Prostate gland (tissue), 2 donors: ENCODE data around the gene NUP210L. TPM values are rescaled to one million over a fixed set of nuclear protein-coding genes. Genes with fewer than 3 reads are reported as not detected.
A peak's percentile ranks its signal among the peaks of the same experiment; 100 is the strongest.

Source experiments
- DNase-seq: peaks from one replicate; pipeline ENCODE4 v3.0.0-alpha.2; 2019; ENCODE audit warnings: low spot score
- H3K27ac ChIP-seq, 2 donors: fragments of 200-600 bp; sonication (generic); 2 replicates each; pipeline ENCODE4 v1.5.1; 2017 to 2019
- H3K27me3 ChIP-seq: fragments of 200-600 bp; sonication (generic); replicated peaks from 2 replicates; pipeline ENCODE4 v1.5.1; 2019; ENCODE audit not compliant: insufficient read depth
- H3K36me3 ChIP-seq, 2 donors: fragments of 200-600 bp; sonication (generic); 1 replicate in 1 of 2; 2 replicates in 1 of 2; pipeline versions ENCODE4 v1.5.1 to v1.8.1; 2017 to 2019
- H3K4me1 ChIP-seq: fragments of 200-600 bp; sonication (generic); replicated peaks from 2 replicates; pipeline ENCODE4 v1.5.1; 2019
- H3K4me3 ChIP-seq, 2 donors: fragments of 200-600 bp; sonication (generic); 2 replicates each; pipeline ENCODE4 v1.5.1; 2017 to 2019
- H3K9me3 ChIP-seq: fragments of 200-600 bp; sonication (generic); 2 replicates; pipeline ENCODE4 v1.5.1; 2017
- POLR2A ChIP-seq: fragments of 450-650 bp; IDR thresholded peaks from one replicate; pipeline ENCODE4 v1.6.1; 2016; ENCODE audit warnings: antibody characterized with exemption, mild to moderate bottlenecking
- POLR2AphosphoS5 ChIP-seq: sonication (generic); formaldehyde crosslinking; IDR thresholded peaks from one replicate; pipeline ENCODE4 v1.6.1; 2017; ENCODE audit warnings: antibody characterized with exemption
- WGBS: methylation state at CpG from one replicate; pipeline ENCODE4 v1.1.5; 2018; 5-methylcytosine and 5-hydroxymethylcytosine counted together
- intact Hi-C: fragments of 100-400 bp; cut with DNase I; formaldehyde crosslinking; loops from one replicate; pipeline ENCODE4 v1.14.2; 2022
- total RNA-seq, 2 donors: library from RNA; depleted of rRNA; stranded (reverse); fragments of >200 nt; gene quantifications; one replicate each; pipeline ENCODE4 v1.1.0, GENCODE V29; 2016
- TF ChIP-seq, protein P1 (sequence below), 4 experiments: fragments of 200-600 bp in 2 of 4; fragments of 450-650 bp in 2 of 4; sonication (generic) in 2 of 4; IDR thresholded peaks; 1 replicate in 3 of 4; 2 replicates in 1 of 4; pipeline ENCODE4 v1.5.1; 2016 to 2019; ENCODE audit warnings: antibody characterized with exemption in 4 of 4, mild to moderate bottlenecking in 2 of 4, moderate library complexity in 2 of 4

NUP210L gene
- total RNA-seq, 2 donors from 2014 or later = 0.05 to 5.7 TPM

DNA sequence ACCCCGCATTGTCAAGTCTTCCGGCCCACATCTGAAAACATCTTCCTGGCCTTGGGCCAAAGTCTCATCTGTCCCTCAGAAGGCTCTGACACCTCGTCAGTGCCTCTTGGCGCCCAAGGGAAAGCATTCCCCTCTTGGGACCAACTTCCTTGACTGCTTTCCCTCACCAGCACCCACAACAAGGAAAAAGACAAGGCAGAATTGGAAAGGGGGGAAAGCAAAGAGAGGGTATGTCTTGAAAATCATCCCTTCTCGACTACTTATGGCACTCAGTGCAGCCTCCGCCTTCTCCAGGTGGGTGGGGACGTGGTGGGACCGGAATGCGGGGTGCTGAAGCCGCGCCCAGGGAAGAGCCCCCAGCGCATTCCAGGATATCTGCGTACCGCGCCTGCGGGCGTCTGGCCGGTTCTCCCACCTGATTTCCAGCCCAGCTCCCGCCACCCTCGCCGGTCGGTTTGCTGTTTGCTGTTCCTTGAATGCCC lies 191.0 kb downstream of the NUP210L start:
- no peak for TF ChIP-seq POLR2A
- TF ChIP-seq, protein P1, sequence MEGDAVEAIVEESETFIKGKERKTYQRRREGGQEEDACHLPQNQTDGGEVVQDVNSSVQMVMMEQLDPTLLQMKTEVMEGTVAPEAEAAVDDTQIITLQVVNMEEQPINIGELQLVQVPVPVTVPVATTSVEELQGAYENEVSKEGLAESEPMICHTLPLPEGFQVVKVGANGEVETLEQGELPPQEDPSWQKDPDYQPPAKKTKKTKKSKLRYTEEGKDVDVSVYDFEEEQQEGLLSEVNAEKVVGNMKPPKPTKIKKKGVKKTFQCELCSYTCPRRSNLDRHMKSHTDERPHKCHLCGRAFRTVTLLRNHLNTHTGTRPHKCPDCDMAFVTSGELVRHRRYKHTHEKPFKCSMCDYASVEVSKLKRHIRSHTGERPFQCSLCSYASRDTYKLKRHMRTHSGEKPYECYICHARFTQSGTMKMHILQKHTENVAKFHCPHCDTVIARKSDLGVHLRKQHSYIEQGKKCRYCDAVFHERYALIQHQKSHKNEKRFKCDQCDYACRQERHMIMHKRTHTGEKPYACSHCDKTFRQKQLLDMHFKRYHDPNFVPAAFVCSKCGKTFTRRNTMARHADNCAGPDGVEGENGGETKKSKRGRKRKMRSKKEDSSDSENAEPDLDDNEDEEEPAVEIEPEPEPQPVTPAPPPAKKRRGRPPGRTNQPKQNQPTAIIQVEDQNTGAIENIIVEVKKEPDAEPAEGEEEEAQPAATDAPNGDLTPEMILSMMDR (IDR thresholded peaks at IDR 0.05) = peak in 1 of 4 experiments; percentile 9
- Histone ChIP-seq H3K4me3 (peak overlapping the region; percentile 61 to 78), H3K9me3 (no peaks in the 10 kb centered on the region), H3K27ac (peak overlapping the region; percentile 95 to 97), H3K27me3 (no peaks in the 10 kb centered on the region), H3K36me3 (no peaks in the 10 kb centered on the region), H3K4me1 (peaks cover 4% of the 10 kb centered on the region)
- peak; percentile 58 for DNase-seq
- under 1% methylated on average over 22 of the region's 22 CpGs for WGBS
- intact Hi-C loops = no loop called here

DNA sequence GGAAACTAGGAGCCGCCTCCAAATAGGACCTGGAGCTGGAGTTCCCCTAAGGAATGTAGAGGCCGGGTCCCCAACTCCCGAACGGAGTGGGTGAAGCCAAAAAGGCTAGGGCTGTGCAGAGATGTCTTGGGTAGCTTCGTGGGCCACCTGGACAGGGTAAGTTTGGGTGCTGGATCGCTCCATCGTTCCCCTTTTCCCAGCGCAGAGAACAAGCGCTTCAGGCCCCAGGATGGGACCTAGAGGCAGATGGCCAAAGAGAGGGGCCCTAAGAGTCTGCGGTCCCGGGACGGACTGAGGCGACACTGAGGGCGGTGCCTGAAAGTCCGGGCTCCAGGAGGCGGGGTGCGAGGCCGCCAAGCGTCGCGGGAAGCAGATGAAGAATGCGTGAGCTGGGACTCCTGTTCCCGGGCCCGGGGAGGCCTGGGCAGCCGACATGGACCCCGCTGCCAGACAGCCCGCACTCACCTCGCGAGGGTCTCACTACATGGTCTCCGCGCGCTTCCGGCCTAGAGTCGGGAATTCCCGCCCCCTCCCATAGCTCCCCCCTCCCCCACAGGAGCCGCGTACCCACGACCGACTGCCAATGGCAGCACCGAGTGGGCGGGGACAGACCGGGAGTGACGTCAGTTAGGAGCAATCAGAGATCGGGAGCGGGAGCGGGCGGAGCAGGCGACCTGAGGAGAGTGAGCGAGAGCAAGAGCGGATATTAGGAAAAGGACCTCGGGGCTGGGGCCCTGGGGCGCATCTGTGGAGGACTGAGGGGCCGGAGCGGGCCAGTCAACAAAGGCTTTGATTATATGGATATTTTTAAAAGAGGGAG lies 191.6 kb downstream of the NUP210L start, which contains the start of gene SLC39A1:
Gene SLC39A1, minus strand, starts transcription at position 508 of the 820 bp plus-strand sequence. CDS start 822 bp downstream, outside the sequence.
- WGBS = under 1% methylated on average over 48 of the region's 54 CpGs
- intact Hi-C loops = no loop called here
- Histone ChIP-seq H3K27ac (peak within 1 kb of the TSS; percentile 95 to 97), H3K36me3 (no peaks in the 10 kb centered on the region), H3K9me3 (no peaks in the 10 kb centered on the region), H3K27me3 (no peaks in the 10 kb centered on the region), H3K4me1 (peaks cover 4% of the 10 kb centered on the region), H3K4me3 (peak within 1 kb of the TSS; percentile 61 to 78)
- DNase-seq = peak; percentile 99
- TF ChIP-seq POLR2A = peak; percentile 83
- peak; percentile 95 for TF ChIP-seq POLR2AphosphoS5
- TF ChIP-seq, protein P1 (IDR thresholded peaks at IDR 0.05) = no peak

DNA sequence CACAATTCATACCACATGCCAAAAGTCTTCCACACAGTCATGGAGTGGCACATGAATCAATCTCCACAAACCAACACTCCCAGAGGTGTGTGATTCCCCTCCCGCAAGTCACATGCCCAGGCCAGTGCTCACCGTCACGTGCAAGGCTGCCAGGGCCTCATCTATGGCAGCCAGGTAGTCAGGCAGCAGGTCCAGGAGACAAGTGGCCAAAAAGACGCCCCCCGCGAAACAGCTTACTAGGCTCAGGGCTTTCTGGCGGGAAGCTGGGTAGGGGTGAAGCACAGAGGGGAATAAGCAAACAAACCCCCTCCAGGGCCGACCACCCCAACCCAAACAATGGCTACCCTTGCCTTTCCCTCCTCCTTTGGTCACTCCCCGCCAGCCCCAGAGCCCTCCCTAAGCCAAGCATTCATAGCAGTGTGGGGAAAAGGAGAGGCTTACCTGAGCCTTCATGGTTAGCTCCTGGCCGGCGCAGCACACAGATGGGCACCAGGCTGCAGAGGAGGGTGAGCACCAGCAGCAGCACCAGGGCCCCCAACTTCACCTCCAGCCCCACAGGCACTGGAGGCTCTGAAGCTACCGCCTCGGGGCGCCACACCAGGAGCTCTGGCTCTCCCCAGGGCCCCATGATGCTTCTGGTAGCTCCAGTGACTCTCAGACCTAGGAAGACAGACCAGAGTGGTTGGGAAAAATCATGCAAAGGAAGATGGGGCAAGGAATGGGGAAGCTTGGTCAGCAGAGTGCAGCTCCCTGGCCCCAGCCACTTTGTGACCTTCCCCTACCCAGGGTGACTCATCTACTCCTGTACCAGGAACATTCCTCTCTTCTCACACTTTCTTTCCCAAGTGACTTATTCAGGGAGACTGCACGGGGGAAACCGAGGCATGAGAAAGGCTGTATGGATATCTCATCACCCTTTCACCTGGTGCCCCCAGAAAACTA lies 192.5 kb downstream of the NUP210L start:
- peak overlapping the region; percentile 95 to 97 for H3K27ac ChIP-seq
- no peaks in the 10 kb centered on the region for H3K36me3 ChIP-seq
- TF ChIP-seq POLR2AphosphoS5 = peak; percentile 50
- TF ChIP-seq, protein P1 (IDR thresholded peaks at IDR 0.05) = no peak
- peak overlapping the region; percentile 61 to 78 for H3K4me3 ChIP-seq
- no peaks in the 10 kb centered on the region for H3K9me3 ChIP-seq
- H3K4me1 ChIP-seq = peaks cover 4% of the 10 kb centered on the region
- WGBS = 36% methylated on average over 13 of the region's 16 CpGs
- intact Hi-C loops = no loop called here
- peak; percentile 59 for DNase-seq
- H3K27me3 ChIP-seq = no peaks in the 10 kb centered on the region

DNA sequence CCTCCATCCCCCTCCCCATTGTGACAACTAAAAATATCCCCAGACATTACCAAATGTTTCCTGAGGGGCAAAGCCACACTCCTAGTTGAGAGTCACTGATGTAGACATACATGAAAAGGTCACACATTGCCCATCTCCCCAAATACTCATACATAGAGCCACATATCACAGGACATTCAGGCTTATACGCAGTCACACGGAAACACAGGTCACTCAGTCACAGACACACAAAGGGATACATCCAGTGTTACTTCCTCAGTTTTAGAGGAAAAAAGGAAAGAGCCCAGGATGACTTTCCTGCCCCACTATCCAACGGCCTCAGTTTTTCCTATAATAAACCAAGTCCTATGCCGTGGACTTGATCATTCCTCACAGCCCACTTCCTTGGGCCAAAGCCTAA lies 193.5 kb downstream of the NUP210L start:
- WGBS = 75% methylated on average over 4 of the region's 4 CpGs
- no peak overlapping the region for H3K4me3 ChIP-seq
- no peak for DNase-seq
- H3K36me3 ChIP-seq = no peaks in the 10 kb centered on the region
- TF ChIP-seq, protein P1 (IDR thresholded peaks at IDR 0.05) = no peak
- TF ChIP-seq POLR2A (no peak), POLR2AphosphoS5 (no peak)
- peaks cover 4% of the 10 kb centered on the region for H3K4me1 ChIP-seq
- intact Hi-C loops = no loop called here
- H3K27ac ChIP-seq = peak overlapping the region; percentile 95 to 97
- H3K27me3 ChIP-seq = no peaks in the 10 kb centered on the region
- no peaks in the 10 kb centered on the region for H3K9me3 ChIP-seq
